ENCODE measurements around the gene GNA12. TPM values are rescaled to one million over a fixed set of nuclear protein-coding genes. Genes with fewer than 3 reads are reported as not detected.
"Not testable (repeated sequence)": the region's sequence is repeated elsewhere in the genome, so short reads cannot be mapped to it uniquely, and the experiment has no call there.

GNA12 gene
- polyA plus RNA-seq, 1 of the 3 experiments (the other 2 are of a cell fraction) = 64.8 TPM

GRCh38 chr7:2853552-2853951 is 9.4 kb upstream of the GNA12 start:
- H3K79me2 ChIP-seq (ENCODE audit: insufficient read depth); H4K20me1 ChIP-seq (ENCODE audit: insufficient read depth); H3K36me3 ChIP-seq (replicated peaks in 1 of 2; ENCODE audit: control insufficient read depth in 1 of 2, insufficient read depth in 2 of 2, low read length in 1 of 2); H3K9ac ChIP-seq; H3F3A ChIP-seq (replicated peaks; ENCODE audit: insufficient read depth); H2AFZ ChIP-seq (ENCODE audit: low read depth); H3K27ac ChIP-seq (ENCODE audit: low read depth in 2 of 2, low read length in 1 of 2); H3K27me3 ChIP-seq (ENCODE audit: insufficient read depth); H3K4me1 ChIP-seq (ENCODE audit: control insufficient read depth in 1 of 2, insufficient read depth in 2 of 2, low read depth in 1 of 2, low read length in 1 of 2); H3K4me2 ChIP-seq; H3K9me2 ChIP-seq; POLR2A ChIA-PET; DNase-seq; H3K9me3 ChIP-seq; H3K4me3 ChIP-seq (ENCODE audit: low read depth in 2 of 2, low read length in 1 of 2): not testable (repeated sequence)
- CTCF ChIA-PET = interaction anchor here (1.2 to 5.2 kb wide), 2 partner anchors 12 to 29 kb away, joined by 3 to 29 read pairs; no protein-coding TSS in a partner anchor
- 85% methylated on average over 4 of the region's 4 CpGs for WGBS (ENCODE audit: low lambda C conversion rate)

GRCh38 chr7:2853147-2853546 is 9.0 kb upstream of the GNA12 start:
- H3K4me2 ChIP-seq = no peak overlapping the region
- TF ChIP-seq REST (IDR thresholded peaks at IDR 0.05; ENCODE audit: low read depth, low read length) (no peak), POLR2AphosphoS5 (IDR thresholded peaks at IDR 0.05; ENCODE audit: low read depth, low read length) (no peak), SIN3A (IDR thresholded peaks at IDR 0.05; ENCODE audit: borderline replicate concordance, low read depth, low read length) (no peak), FOXJ3 (CRISPR knock-in tag; IDR thresholded peaks at IDR 0.05) (no peak), EP300 (IDR thresholded peaks at IDR 0.05; ENCODE audit: borderline replicate concordance in 1 of 2, low read depth in 1 of 2, low read length in 1 of 2) (no peak), CHD2 (IDR thresholded peaks at IDR 0.05; ENCODE audit: low read length, partially characterized antibody) (no peak), SMC3 (IDR thresholded peaks at IDR 0.05; ENCODE audit: low read depth, low read length) (no peak), TEAD4 (IDR thresholded peaks at IDR 0.05; ENCODE audit: borderline replicate concordance, insufficient read depth) (no peak), TAF1 (IDR thresholded peaks at IDR 0.05; ENCODE audit: borderline replicate concordance, low read depth, low read length) (no peak), FOXM1 (IDR thresholded peaks at IDR 0.05; ENCODE audit: low read depth) (no peak), PBX3 (IDR thresholded peaks at IDR 0.05) (no peak), ZBTB33 (IDR thresholded peaks at IDR 0.05; ENCODE audit: borderline replicate concordance, low read depth) (no peak), ELF1 (IDR thresholded peaks at IDR 0.05) (no peak), MXI1 (IDR thresholded peaks at IDR 0.05; ENCODE audit: low read depth, low read length) (no peak), YY1 (IDR thresholded peaks at IDR 0.05; ENCODE audit: low read depth) (no peak), NRF1 (IDR thresholded peaks at IDR 0.05; ENCODE audit: low read depth, low read length) (no peak), IRF3 (IDR thresholded peaks at IDR 0.05; ENCODE audit: low read depth, low read length) (no peak), RCOR1 (IDR thresholded peaks at IDR 0.05; ENCODE audit: low read length) (no peak)

More at GRCh38 chr7:2853147-2853546, 9.0 kb upstream of the GNA12 start:
- Histone ChIP-seq H3K9ac (no peak overlapping the region), H3K36me3 (replicated peaks in 1 of 2; ENCODE audit: control insufficient read depth in 1 of 2, insufficient read depth in 2 of 2, low read length in 1 of 2) (no peaks in the 10 kb centered on the region), H3K9me3 (no peaks in the 10 kb centered on the region), H3K9me2 (no peaks in the 10 kb centered on the region), H3F3A (replicated peaks; ENCODE audit: insufficient read depth) (no peaks in the 10 kb centered on the region), H3K27ac (ENCODE audit: low read depth in 2 of 2, low read length in 1 of 2) (no peak overlapping the region), H3K79me2 (ENCODE audit: insufficient read depth) (no peaks in the 10 kb centered on the region), H3K4me1 (ENCODE audit: control insufficient read depth in 1 of 2, insufficient read depth in 2 of 2, low read depth in 1 of 2, low read length in 1 of 2) (no peaks in the 10 kb centered on the region), H3K27me3 (ENCODE audit: insufficient read depth) (no peaks in the 10 kb centered on the region), H2AFZ (ENCODE audit: low read depth) (no peak overlapping the region), H4K20me1 (ENCODE audit: insufficient read depth) (no peaks in the 10 kb centered on the region), H3K4me3 (ENCODE audit: low read depth in 2 of 2, low read length in 1 of 2) (no peak overlapping the region)
- CTCF ChIA-PET = interaction anchor here (1.2 to 5.2 kb wide), 2 partner anchors 12 to 28 kb away, joined by 3 to 29 read pairs; no protein-coding TSS in a partner anchor
- no peak for DNase-seq
- POLR2A ChIA-PET = no interaction called here
- WGBS (ENCODE audit: low lambda C conversion rate) = 79% methylated on average over 3 of the region's 3 CpGs
